Activated naive CD4-positive, alpha-beta T cell treated with Interleukin-2 at 50 U/mL for 16 hours (primary cell): ENCODE measurements around the gene VSTM2B.
"Not testable (repeated sequence)": the region's sequence is repeated elsewhere in the genome, so short reads cannot be mapped to it uniquely, and the experiment has no call there.

Experiments
- DNase-seq: peaks from one replicate; pipeline ENCODE4 v3.0.0-alpha.2; 2020

Gene VSTM2B

GRCh38 chr19:29532097-29532496, 6.3 kb downstream of the VSTM2B start:
- no peak for DNase-seq

GRCh38 chr19:29532956-29533355, 7.2 kb downstream of the VSTM2B start:
- DNase-seq = no peak

- no peak for DNase-seq
Measured at GRCh38 chr19:29533578-29534544, 8.1 kb downstream of the VSTM2B start.

- no peak for DNase-seq
Measured at GRCh38 chr19:29535214-29535831, 9.5 kb downstream of the VSTM2B start.

GRCh38 chr19:29535984-29536508, 10.3 kb downstream of the VSTM2B start:
- no peak for DNase-seq

- no peak for DNase-seq
Measured at GRCh38 chr19:29537181-29537580, 11.4 kb downstream of the VSTM2B start.

- DNase-seq = no peak
Measured at GRCh38 chr19:29537601-29538000, 11.8 kb downstream of the VSTM2B start.

- DNase-seq = no peak
Measured at GRCh38 chr19:29538146-29538545, 12.4 kb downstream of the VSTM2B start.

- DNase-seq = no peak
Measured at GRCh38 chr19:29538651-29539050, 12.9 kb downstream of the VSTM2B start.

GRCh38 chr19:29539131-29539530, 13.3 kb downstream of the VSTM2B start:
- no peak for DNase-seq

- no peak for DNase-seq
Measured at GRCh38 chr19:29539670-29540069, 13.9 kb downstream of the VSTM2B start.

- no peak for DNase-seq
Measured at GRCh38 chr19:29540114-29540513, 14.3 kb downstream of the VSTM2B start.

- DNase-seq = no peak
Measured at GRCh38 chr19:29541473-29542253, 15.9 kb downstream of the VSTM2B start.

GRCh38 chr19:29542327-29542726, 16.5 kb downstream of the VSTM2B start:
- no peak for DNase-seq

GRCh38 chr19:29542776-29543175, 17.0 kb downstream of the VSTM2B start:
- no peak for DNase-seq

- DNase-seq = no peak
Measured at GRCh38 chr19:29543381-29543780, 17.6 kb downstream of the VSTM2B start.

GRCh38 chr19:29544656-29545360, 19.0 kb downstream of the VSTM2B start:
- no peak for DNase-seq

GRCh38 chr19:29545447-29545846, 19.7 kb downstream of the VSTM2B start:
- DNase-seq = not testable (repeated sequence)

GRCh38 chr19:29545866-29546582, 20.2 kb downstream of the VSTM2B start:
- no peak for DNase-seq

GRCh38 chr19:29546583-29547190, 20.9 kb downstream of the VSTM2B start:
- DNase-seq = no peak

- DNase-seq = no peak
Measured at GRCh38 chr19:29547361-29547960, 21.7 kb downstream of the VSTM2B start.
